Measurements from ENCODE around the gene TFF3. TPM values are rescaled to one million over a fixed set of nuclear protein-coding genes. Genes with fewer than 3 reads are reported as not detected.

TFF3 gene
- total RNA-seq, 1 donor from 2014 or later, result 0.26 TPM

DNA sequence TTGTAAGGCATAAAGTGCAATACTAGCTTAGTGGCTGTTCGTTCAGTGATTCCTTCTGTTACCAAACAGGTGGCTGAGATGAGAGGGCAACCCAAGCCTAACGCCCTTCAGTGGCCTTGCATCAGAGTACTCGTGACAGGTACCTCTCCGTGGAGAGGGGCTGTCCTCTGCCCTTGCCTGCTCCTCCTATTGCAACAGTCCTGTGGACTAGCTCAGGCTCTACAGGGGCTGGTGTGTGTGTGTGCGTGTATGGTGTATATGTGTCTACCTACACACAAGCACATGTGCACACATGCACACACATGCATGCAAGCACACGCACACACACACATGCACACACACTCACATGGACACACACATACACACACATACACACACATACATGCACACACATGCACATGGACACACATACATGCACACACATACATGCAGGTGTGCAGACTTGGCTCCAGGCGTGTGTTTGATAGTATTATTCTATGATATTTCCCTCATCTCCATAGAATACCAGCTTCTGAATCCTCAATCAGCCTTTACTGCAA, 15.1 kb downstream of the TFF3 start:
- DNase-seq (ENCODE audit: low read depth) (no peak), FAIRE-seq (peak; percentile 95)
- TF ChIP-seq, protein P1, sequence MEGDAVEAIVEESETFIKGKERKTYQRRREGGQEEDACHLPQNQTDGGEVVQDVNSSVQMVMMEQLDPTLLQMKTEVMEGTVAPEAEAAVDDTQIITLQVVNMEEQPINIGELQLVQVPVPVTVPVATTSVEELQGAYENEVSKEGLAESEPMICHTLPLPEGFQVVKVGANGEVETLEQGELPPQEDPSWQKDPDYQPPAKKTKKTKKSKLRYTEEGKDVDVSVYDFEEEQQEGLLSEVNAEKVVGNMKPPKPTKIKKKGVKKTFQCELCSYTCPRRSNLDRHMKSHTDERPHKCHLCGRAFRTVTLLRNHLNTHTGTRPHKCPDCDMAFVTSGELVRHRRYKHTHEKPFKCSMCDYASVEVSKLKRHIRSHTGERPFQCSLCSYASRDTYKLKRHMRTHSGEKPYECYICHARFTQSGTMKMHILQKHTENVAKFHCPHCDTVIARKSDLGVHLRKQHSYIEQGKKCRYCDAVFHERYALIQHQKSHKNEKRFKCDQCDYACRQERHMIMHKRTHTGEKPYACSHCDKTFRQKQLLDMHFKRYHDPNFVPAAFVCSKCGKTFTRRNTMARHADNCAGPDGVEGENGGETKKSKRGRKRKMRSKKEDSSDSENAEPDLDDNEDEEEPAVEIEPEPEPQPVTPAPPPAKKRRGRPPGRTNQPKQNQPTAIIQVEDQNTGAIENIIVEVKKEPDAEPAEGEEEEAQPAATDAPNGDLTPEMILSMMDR (IDR thresholded peaks at IDR 0.05; ENCODE audit: insufficient read depth, low read length, severe bottlenecking), result no peak
- H3K4me3 ChIP-seq (ENCODE audit: low read depth, low read length), result no peak overlapping the region
- H3K36me3 ChIP-seq (ENCODE audit: control insufficient read depth, insufficient read depth, low read length), result no peaks in the 10 kb centered on the region
- no peaks in the 10 kb centered on the region for H3K27me3 ChIP-seq (ENCODE audit: control insufficient read depth, insufficient read depth, low read length)

DNA sequence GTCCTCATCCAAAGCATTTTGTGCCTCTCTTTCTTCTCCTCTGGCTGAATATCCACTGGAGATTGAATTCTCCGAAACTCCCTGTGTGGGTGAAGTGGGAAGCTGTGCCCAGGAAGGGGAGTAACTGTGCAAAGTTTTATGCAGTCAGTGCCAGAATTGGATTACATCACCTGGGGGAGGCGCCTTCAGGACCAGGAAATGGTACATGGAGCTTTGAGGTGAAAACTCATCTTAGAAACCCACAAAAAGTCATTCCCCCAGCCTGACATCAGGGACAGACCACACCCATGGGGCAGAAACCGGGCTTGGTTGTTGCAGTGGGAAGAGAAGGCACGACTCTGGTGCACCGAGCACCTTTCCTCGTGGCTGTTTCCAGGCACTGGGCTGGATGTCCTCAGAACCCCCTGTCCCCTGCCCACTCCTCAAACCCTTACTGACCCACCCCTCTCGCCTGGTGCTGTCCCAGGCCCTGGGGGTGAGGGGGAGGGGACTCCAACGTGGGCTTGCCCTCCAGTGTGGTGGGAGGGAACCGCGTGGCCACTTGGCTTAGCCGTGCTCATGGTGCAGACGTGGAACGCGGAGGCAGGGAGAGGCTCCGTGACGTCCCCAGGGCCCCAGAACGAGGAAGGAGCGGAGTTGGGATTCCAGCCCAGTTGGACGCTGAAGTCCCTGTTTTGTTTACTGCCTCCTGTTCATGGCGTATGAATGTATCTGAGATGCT, 15.7 kb downstream of the TFF3 start:
- FAIRE-seq, result peak; percentile 60
- DNase-seq (ENCODE audit: low read depth), result peak; percentile 51

DNA sequence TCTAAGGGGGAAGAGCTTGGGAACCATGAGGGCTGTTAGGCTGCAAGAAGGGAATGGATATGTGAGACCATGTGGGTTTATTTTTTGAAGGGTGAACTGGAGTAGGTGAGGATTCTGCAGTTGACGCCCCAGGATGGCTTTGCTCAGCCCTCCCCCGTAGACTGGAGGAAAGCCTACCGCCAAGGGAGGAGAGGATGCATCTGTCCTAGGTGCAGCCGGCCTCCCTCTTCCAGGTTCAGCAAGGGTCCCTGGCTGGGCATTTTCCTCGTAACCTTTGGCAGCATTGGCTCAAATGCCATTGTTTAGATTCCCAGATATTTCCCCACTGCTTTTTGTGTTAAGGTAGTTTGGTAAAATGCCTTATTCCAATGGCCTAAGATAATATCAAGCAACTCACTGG, 16.6 kb downstream of the TFF3 start:
- peaks cover 1% of the 10 kb centered on the region for H3K36me3 ChIP-seq (ENCODE audit: control insufficient read depth, insufficient read depth, low read length)
- FAIRE-seq, result no peak
- H3K27me3 ChIP-seq (ENCODE audit: control insufficient read depth, insufficient read depth, low read length), result no peaks in the 10 kb centered on the region
- TF ChIP-seq, protein P1 (IDR thresholded peaks at IDR 0.05; ENCODE audit: insufficient read depth, low read length, severe bottlenecking), result no peak
- no peak for DNase-seq (ENCODE audit: low read depth)
- no peak overlapping the region for H3K4me3 ChIP-seq (ENCODE audit: low read depth, low read length)

More for the DNA sequence above, 15.7 kb downstream of the TFF3 start:
- Histone ChIP-seq H3K36me3 (ENCODE audit: control insufficient read depth, insufficient read depth, low read length) (peaks cover 1% of the 10 kb centered on the region), H3K27me3 (ENCODE audit: control insufficient read depth, insufficient read depth, low read length) (no peaks in the 10 kb centered on the region), H3K4me3 (ENCODE audit: low read depth, low read length) (no peak overlapping the region)
- TF ChIP-seq, protein P1 (IDR thresholded peaks at IDR 0.05; ENCODE audit: insufficient read depth, low read length, severe bottlenecking), result no peak

DNA sequence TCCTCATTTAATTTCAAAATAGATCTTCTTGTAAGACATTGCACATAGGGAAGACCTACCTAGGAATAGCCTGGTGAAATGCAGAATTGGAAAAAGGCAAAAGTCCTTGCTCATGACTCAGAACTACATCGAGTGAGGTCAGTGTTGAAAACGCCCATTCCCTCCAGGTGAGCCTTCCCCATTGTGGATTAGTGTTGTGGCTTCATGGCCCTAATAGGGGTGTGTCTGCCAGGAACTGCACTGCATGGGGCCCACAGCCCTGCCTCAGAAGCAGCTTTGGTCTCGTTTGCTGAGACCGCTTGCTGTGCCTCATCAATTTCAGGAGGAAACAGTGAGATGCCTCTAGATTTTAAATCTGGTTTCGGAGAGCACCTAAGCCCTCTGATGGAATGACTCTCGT, 17.0 kb downstream of the TFF3 start:
- H3K36me3 ChIP-seq (ENCODE audit: control insufficient read depth, insufficient read depth, low read length), result peaks cover 1% of the 10 kb centered on the region
- H3K4me3 ChIP-seq (ENCODE audit: low read depth, low read length), result no peak overlapping the region
- FAIRE-seq, result no peak
- peak; percentile 76 for DNase-seq (ENCODE audit: low read depth)
- no peaks in the 10 kb centered on the region for H3K27me3 ChIP-seq (ENCODE audit: control insufficient read depth, insufficient read depth, low read length)
- TF ChIP-seq, protein P1 (IDR thresholded peaks at IDR 0.05; ENCODE audit: insufficient read depth, low read length, severe bottlenecking), result no peak

DNA sequence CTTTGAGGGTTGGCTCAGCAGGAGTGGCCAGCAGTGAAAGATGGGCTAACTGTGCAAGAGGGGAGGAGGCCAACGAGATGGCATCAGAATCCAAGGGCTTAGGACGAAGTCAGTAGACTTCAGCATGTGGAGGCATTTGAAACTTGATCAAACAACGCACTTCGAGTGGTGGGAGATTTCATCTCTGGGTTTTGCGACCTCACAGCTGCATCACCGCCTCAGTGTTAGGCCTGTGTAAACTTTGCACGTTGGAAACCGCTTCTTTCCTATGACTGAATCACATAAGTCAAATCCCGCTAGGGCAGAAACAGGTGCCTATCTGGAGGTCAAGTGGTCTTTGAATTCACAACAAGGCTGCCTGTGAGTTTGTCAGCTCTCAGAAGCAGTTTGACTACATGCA, 17.8 kb downstream of the TFF3 start:
- TF ChIP-seq, protein P1 (IDR thresholded peaks at IDR 0.05; ENCODE audit: insufficient read depth, low read length, severe bottlenecking), result no peak
- no peaks in the 10 kb centered on the region for H3K27me3 ChIP-seq (ENCODE audit: control insufficient read depth, insufficient read depth, low read length)
- peaks cover 1% of the 10 kb centered on the region for H3K36me3 ChIP-seq (ENCODE audit: control insufficient read depth, insufficient read depth, low read length)
- FAIRE-seq (no peak), DNase-seq (ENCODE audit: low read depth) (no peak)
- no peak overlapping the region for H3K4me3 ChIP-seq (ENCODE audit: low read depth, low read length)
